Measurements from ENCODE around the gene CASKIN2. TPM values are rescaled to one million over a fixed set of nuclear protein-coding genes. Genes with fewer than 3 reads are reported as not detected.

Gene CASKIN2
- polyA plus RNA-seq (ENCODE audit: insufficient read length), result 20.1 TPM

GRCh38 chr17:75515496-75516254 lies at the start of gene CASKIN2:
TSS of gene CASKIN2 (minus strand) at chr17:75515537. CDS start at chr17:75513804, 1,733 bp downstream.
- peak; percentile 65 for DNase-seq (ENCODE audit: low read depth)

GRCh38 chr17:75565066-75565465 lies 49.7 kb upstream of the CASKIN2 start:
- DNase-seq (ENCODE audit: low read depth), result no peak

- no peak for DNase-seq (ENCODE audit: low read depth)
These were observed 48.9 kb upstream of the CASKIN2 start for GRCh38 chr17:75564195-75564594.

GRCh38 chr17:75563063-75563758 lies 47.9 kb upstream of the CASKIN2 start:
- no peak for DNase-seq (ENCODE audit: low read depth)

- DNase-seq (ENCODE audit: low read depth), result no peak
These were observed 46.7 kb upstream of the CASKIN2 start for GRCh38 chr17:75561927-75562603.

GRCh38 chr17:75559958-75560533 lies 44.7 kb upstream of the CASKIN2 start:
- DNase-seq (ENCODE audit: low read depth), result no peak

- DNase-seq (ENCODE audit: low read depth), result no peak
These were observed 43.6 kb upstream of the CASKIN2 start for GRCh38 chr17:75558666-75559530.

- DNase-seq (ENCODE audit: low read depth), result no peak
These were observed 42.7 kb upstream of the CASKIN2 start for GRCh38 chr17:75557852-75558665.

GRCh38 chr17:75557075-75557851 lies 41.9 kb upstream of the CASKIN2 start:
- DNase-seq (ENCODE audit: low read depth), result no peak

- DNase-seq (ENCODE audit: low read depth), result no peak
These were observed 40.4 kb upstream of the CASKIN2 start for GRCh38 chr17:75555679-75556153.

- no peak for DNase-seq (ENCODE audit: low read depth)
These were observed 38.2 kb upstream of the CASKIN2 start for GRCh38 chr17:75553295-75554110.

GRCh38 chr17:75552425-75553294 lies 37.3 kb upstream of the CASKIN2 start:
- peak; percentile 24 for DNase-seq (ENCODE audit: low read depth)

- DNase-seq (ENCODE audit: low read depth), result no peak
These were observed 35.9 kb upstream of the CASKIN2 start for GRCh38 chr17:75551266-75551665.

- DNase-seq (ENCODE audit: low read depth), result no peak
These were observed 34.8 kb upstream of the CASKIN2 start for GRCh38 chr17:75550139-75550465.

GRCh38 chr17:75549246-75550138 lies 34.2 kb upstream of the CASKIN2 start:
- no peak for DNase-seq (ENCODE audit: low read depth)

- DNase-seq (ENCODE audit: low read depth), result no peak
These were observed 33.5 kb upstream of the CASKIN2 start for GRCh38 chr17:75548813-75549212.

- DNase-seq (ENCODE audit: low read depth), result no peak
These were observed 31.8 kb upstream of the CASKIN2 start for GRCh38 chr17:75547091-75547490.

Measured in forelimb muscle (tissue), 1 donor.